Caco-2 (cell line): ENCODE measurements around the gene DLL1. TPM values are rescaled to one million over a fixed set of nuclear protein-coding genes. Genes with fewer than 3 reads are reported as not detected.

Experiments
- BruUV-seq: library from RNA; stranded (reverse); fragments of 400-500 nt; replicated peaks from 2 replicates; lab custom pipeline; 2021; lab: Mats Ljungman, UMichigan
- CTCF ChIA-PET: fragments of 300-600 bp; sonication (Branson Sonifier 250); formaldehyde crosslinking; loops from one replicate; lab custom pipeline; 2022; ENCODE audit warnings: antibody characterized with exemption; lab: Charles Lee
- POLR2A ChIA-PET: fragments of 300-600 bp; sonication (Branson Sonifier 250); formaldehyde crosslinking; loops from one replicate; lab custom pipeline; 2022; ENCODE audit warnings: antibody characterized with exemption; lab: Charles Lee
- DNase-seq, 2 experiments: peaks; one replicate each; pipeline versions ENCODE4 v3.0.0 to v3.0.0-alpha.2; 2020 to 2022
- H3K27me3 ChIP-seq: replicated peaks from 2 replicates; pipeline ENCODE4 v1.6.0; 2011; ENCODE audit warnings: low read length; ENCODE audit not compliant: control insufficient read depth, insufficient read depth
- H3K36me3 ChIP-seq: 2 replicates; pipeline ENCODE4 v1.5.1; 2011; ENCODE audit warnings: low read length; ENCODE audit not compliant: control insufficient read depth, insufficient read depth
- H3K4me1 ChIP-seq: fragments of 250-450 bp; sonication (Bioruptor Pico); 2 replicates; pipeline ENCODE4 v1.5.1; 2020; ENCODE audit warnings: mild to moderate bottlenecking
- H3K4me3 ChIP-seq: 2 replicates; pipeline ENCODE4 v1.5.1; 2011; ENCODE audit warnings: low read depth, mild to moderate bottlenecking, control low read depth, low read length
- H3K9me3 ChIP-seq: fragments of 250-450 bp; sonication (Bioruptor Pico); 2 replicates; pipeline ENCODE4 v1.5.1; 2020; ENCODE audit warnings: mild to moderate bottlenecking, moderate library complexity
- H3K27ac Mint-ChIP-seq: one replicate; pipeline ENCODE4 v1.8.0; 2022; ENCODE audit warnings: mixed read lengths; ENCODE audit not compliant: unreplicated experiment
- H3K27me3 Mint-ChIP-seq: one replicate; pipeline ENCODE4 v1.8.0; 2022; ENCODE audit warnings: mixed read lengths; ENCODE audit not compliant: insufficient read depth, unreplicated experiment
- H3K36me3 Mint-ChIP-seq: one replicate; pipeline ENCODE4 v1.8.0; 2022; ENCODE audit warnings: mild to moderate bottlenecking, mixed read lengths; ENCODE audit not compliant: insufficient read depth, unreplicated experiment
- H3K4me1 Mint-ChIP-seq: one replicate; pipeline ENCODE4 v1.8.0; 2022; ENCODE audit warnings: low read depth, mixed read lengths; ENCODE audit not compliant: unreplicated experiment
- H3K4me3 Mint-ChIP-seq: one replicate; pipeline ENCODE4 v1.8.0; 2022; ENCODE audit warnings: mild to moderate bottlenecking, moderate library complexity, mixed read lengths; ENCODE audit not compliant: unreplicated experiment
- H3K9me3 Mint-ChIP-seq: one replicate; pipeline ENCODE4 v1.8.0; 2022; ENCODE audit warnings: mixed read lengths; ENCODE audit not compliant: unreplicated experiment
- intact Hi-C: fragments of 100-400 bp; cut with micrococcal nuclease; formaldehyde crosslinking; loops from one replicate; pipeline ENCODE4 v1.10.0; 2022; ENCODE audit not compliant: unreplicated experiment
- total RNA-seq: library from RNA; stranded (reverse); gene quantifications from 2 replicates; pipeline ENCODE4 v1.2.3, GENCODE V29; 2022
- TF ChIP-seq, protein P1 (sequence below), 2 experiments: fragments of 200-600 bp in 1 of 2; IDR thresholded peaks; 1 replicate in 1 of 2; 2 replicates in 1 of 2; pipeline versions ENCODE4 v1.5.1 to v1.8.0; 2011 to 2022; ENCODE audit warnings: antibody characterized with exemption in 1 of 2, control low read depth in 1 of 2, inconsistent platforms in 1 of 2, low read depth in 1 of 2, low read length in 1 of 2, mild to moderate bottlenecking in 1 of 2, moderate library complexity in 1 of 2; ENCODE audit not compliant: insufficient read depth in 1 of 2, severe bottlenecking in 1 of 2, unreplicated experiment in 1 of 2

DLL1 gene
- total RNA-seq, 1 experiment from 2014 or later = 6.6 TPM

GRCh38 chr6:170306324-170307079, 15.6 kb upstream of the DLL1 start, which contains the start of gene FAM120B:
FAM120B (plus strand) TSS chr6:170306758; CDS start chr6:170317391, 10,633 bp downstream.
- BruUV-seq = no TSS peak
- H3K4me3 ChIP-seq = peak within 1 kb of the TSS; percentile 91
- DNase-seq = peak; percentile 93
- peaks cover 8% of the 10 kb centered on the region; the same call in 1 of the 2 replicates for H3K4me1 ChIP-seq
- ChIA-PET POLR2A (no interaction called here), CTCF (interaction anchor here (0.6 kb wide), 1 partner anchor 210 kb away, joined by 4 read pairs; no protein-coding TSS in a partner anchor)
- Mint-ChIP-seq H3K36me3 (peaks cover 4% of the 10 kb centered on the region), H3K4me3 (peak within 1 kb of the TSS; percentile 90), H3K9me3 (no peaks in the 10 kb centered on the region), H3K27ac (peak within 1 kb of the TSS; percentile 83), H3K4me1 (peaks cover 11% of the 10 kb centered on the region), H3K27me3 (no peaks in the 10 kb centered on the region)
- intact Hi-C loops = loop anchor here (5.0 kb wide), 1 partner anchor 211 kb away; no protein-coding TSS in a partner anchor
- no peaks in the 10 kb centered on the region for H3K27me3 ChIP-seq
- H3K9me3 ChIP-seq = no peaks in the 10 kb centered on the region
- no peaks in the 10 kb centered on the region for H3K36me3 ChIP-seq
- TF ChIP-seq, protein P1, sequence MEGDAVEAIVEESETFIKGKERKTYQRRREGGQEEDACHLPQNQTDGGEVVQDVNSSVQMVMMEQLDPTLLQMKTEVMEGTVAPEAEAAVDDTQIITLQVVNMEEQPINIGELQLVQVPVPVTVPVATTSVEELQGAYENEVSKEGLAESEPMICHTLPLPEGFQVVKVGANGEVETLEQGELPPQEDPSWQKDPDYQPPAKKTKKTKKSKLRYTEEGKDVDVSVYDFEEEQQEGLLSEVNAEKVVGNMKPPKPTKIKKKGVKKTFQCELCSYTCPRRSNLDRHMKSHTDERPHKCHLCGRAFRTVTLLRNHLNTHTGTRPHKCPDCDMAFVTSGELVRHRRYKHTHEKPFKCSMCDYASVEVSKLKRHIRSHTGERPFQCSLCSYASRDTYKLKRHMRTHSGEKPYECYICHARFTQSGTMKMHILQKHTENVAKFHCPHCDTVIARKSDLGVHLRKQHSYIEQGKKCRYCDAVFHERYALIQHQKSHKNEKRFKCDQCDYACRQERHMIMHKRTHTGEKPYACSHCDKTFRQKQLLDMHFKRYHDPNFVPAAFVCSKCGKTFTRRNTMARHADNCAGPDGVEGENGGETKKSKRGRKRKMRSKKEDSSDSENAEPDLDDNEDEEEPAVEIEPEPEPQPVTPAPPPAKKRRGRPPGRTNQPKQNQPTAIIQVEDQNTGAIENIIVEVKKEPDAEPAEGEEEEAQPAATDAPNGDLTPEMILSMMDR (IDR thresholded peaks at IDR 0.05; ENCODE audit: insufficient read depth in 1 of 2, low read depth in 1 of 2, low read length in 1 of 2, severe bottlenecking in 1 of 2, unreplicated experiment in 1 of 2) = no peak

DNA sequence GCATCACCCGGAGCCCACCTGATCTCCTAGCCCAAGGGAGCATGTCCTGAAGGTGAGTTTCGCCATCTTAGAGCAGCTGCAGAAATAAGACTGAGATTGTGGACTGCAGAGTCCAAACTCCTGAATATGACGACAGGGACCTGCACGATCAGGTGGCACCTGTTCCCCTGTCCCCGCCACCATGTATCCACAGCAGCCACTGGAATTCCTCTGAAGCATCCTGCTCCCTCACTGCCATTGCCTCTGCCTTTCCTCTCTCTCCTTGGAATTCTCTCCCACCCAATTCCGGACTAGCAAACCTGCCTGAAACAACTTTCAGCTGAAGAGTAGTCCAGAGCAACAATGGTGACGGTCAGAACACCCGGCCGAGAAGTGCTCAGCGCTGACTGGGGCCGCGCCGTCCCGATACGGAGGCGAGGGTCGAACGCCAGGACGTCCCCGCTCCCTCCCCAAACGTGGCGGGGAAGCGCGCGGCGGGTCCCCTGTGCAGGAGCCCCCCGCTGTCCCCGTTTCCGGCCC, 15.0 kb upstream of the DLL1 start:
- Mint-ChIP-seq H3K9me3 (no peaks in the 10 kb centered on the region), H3K4me1 (peaks cover 11% of the 10 kb centered on the region), H3K4me3 (peak overlapping the region; percentile 90), H3K27ac (peak overlapping the region; percentile 83), H3K27me3 (no peaks in the 10 kb centered on the region), H3K36me3 (peaks cover 4% of the 10 kb centered on the region)
- BruUV-seq = no TSS peak
- ChIA-PET POLR2A (no interaction called here), CTCF (interaction anchor here (0.6 kb wide), 1 partner anchor 211 kb away, joined by 4 read pairs; no protein-coding TSS in a partner anchor)
- intact Hi-C loops = loop anchor here (5.0 kb wide), 1 partner anchor 211 kb away; no protein-coding TSS in a partner anchor
- H3K9me3 ChIP-seq = peaks cover 3% of the 10 kb centered on the region; the same call in 1 of the 2 replicates
- H3K27me3 ChIP-seq = no peaks in the 10 kb centered on the region
- peak overlapping the region; percentile 91 for H3K4me3 ChIP-seq
- no peaks in the 10 kb centered on the region for H3K36me3 ChIP-seq
- DNase-seq = peak in 1 of 2 experiments; percentile 28
- TF ChIP-seq, protein P1 (IDR thresholded peaks at IDR 0.05; ENCODE audit: insufficient read depth in 1 of 2, low read depth in 1 of 2, low read length in 1 of 2, severe bottlenecking in 1 of 2, unreplicated experiment in 1 of 2) = no peak
- H3K4me1 ChIP-seq = peaks cover 8% of the 10 kb centered on the region; the same call in 1 of the 2 replicates

- peaks cover 12% of the 10 kb centered on the region; the same call in 1 of the 2 replicates for H3K4me1 ChIP-seq
- intact Hi-C loops = no loop called here
- Mint-ChIP-seq H3K4me3 (no peak overlapping the region), H3K27ac (no peak overlapping the region), H3K27me3 (peaks cover 3% of the 10 kb centered on the region), H3K36me3 (no peaks in the 10 kb centered on the region), H3K9me3 (no peaks in the 10 kb centered on the region), H3K4me1 (no peaks in the 10 kb centered on the region)
- CTCF ChIA-PET = no interaction called here
- TF ChIP-seq, protein P1 (IDR thresholded peaks at IDR 0.05; ENCODE audit: insufficient read depth in 1 of 2, low read depth in 1 of 2, low read length in 1 of 2, severe bottlenecking in 1 of 2, unreplicated experiment in 1 of 2) = no peak
- no TSS peak for BruUV-seq
- no peaks in the 10 kb centered on the region for H3K36me3 ChIP-seq
- DNase-seq = no peak
- POLR2A ChIA-PET = no interaction called here
- H3K27me3 ChIP-seq = no peaks in the 10 kb centered on the region
- no peak overlapping the region for H3K4me3 ChIP-seq
- peaks cover 5% of the 10 kb centered on the region; the same call in 1 of the 2 replicates for H3K9me3 ChIP-seq
Observed at GRCh38 chr6:170301184-170301583, 10.3 kb upstream of the DLL1 start.
